NCI-H2029 (cell line): ENCODE measurements around the gene INSIG1.
A peak's percentile ranks its signal among the peaks of the same experiment; 100 is the strongest.

Experiments
- DNase-seq: peaks from one replicate; lab custom pipeline; 2025; lab: John Stamatoyannopoulos, UW

Gene INSIG1

GRCh38 chr7:155303039-155303593 lies 5.4 kb downstream of the INSIG1 start:
- no peak for DNase-seq

GRCh38 chr7:155303897-155304296 lies 6.2 kb downstream of the INSIG1 start:
- DNase-seq: no peak

- no peak for DNase-seq
Measured at GRCh38 chr7:155305231-155305904, 7.7 kb downstream of the INSIG1 start.

- no peak for DNase-seq
Measured at GRCh38 chr7:155306673-155307470, 9.2 kb downstream of the INSIG1 start.

GRCh38 chr7:155308330-155309020 lies 10.8 kb downstream of the INSIG1 start:
- no peak for DNase-seq

GRCh38 chr7:155309021-155309338 lies 11.3 kb downstream of the INSIG1 start:
- no peak for DNase-seq

GRCh38 chr7:155310425-155311114 lies 12.9 kb downstream of the INSIG1 start:
- no peak for DNase-seq

- DNase-seq: no peak
Measured at GRCh38 chr7:155311826-155312537, 14.3 kb downstream of the INSIG1 start.

- DNase-seq: no peak
Measured at GRCh38 chr7:155312633-155313032, 15.0 kb downstream of the INSIG1 start.

GRCh38 chr7:155313096-155313495 lies 15.4 kb downstream of the INSIG1 start:
- no peak for DNase-seq

GRCh38 chr7:155315977-155316376 lies 18.3 kb downstream of the INSIG1 start:
- no peak for DNase-seq

- DNase-seq: no peak
Measured at GRCh38 chr7:155316427-155317113, 18.9 kb downstream of the INSIG1 start.

GRCh38 chr7:155317114-155317434 lies 19.4 kb downstream of the INSIG1 start:
- DNase-seq: no peak

- DNase-seq: no peak
Measured at GRCh38 chr7:155318245-155318644, 20.6 kb downstream of the INSIG1 start.

- DNase-seq: peak; percentile 20
Measured at GRCh38 chr7:155322530-155322929, 24.9 kb downstream of the INSIG1 start.

GRCh38 chr7:155323001-155323638 lies 25.4 kb downstream of the INSIG1 start:
- DNase-seq: no peak

- no peak for DNase-seq
Measured at GRCh38 chr7:155324012-155324917, 26.6 kb downstream of the INSIG1 start.

- DNase-seq: no peak
Measured at GRCh38 chr7:155324918-155325235, 27.2 kb downstream of the INSIG1 start.

GRCh38 chr7:155326385-155326784 lies 28.7 kb downstream of the INSIG1 start:
- DNase-seq: no peak
